H1 (cell line): Measurements from ENCODE around the gene SSRP1. TPM values are rescaled to one million over a fixed set of nuclear protein-coding genes. Genes with fewer than 3 reads are reported as not detected.

ENCODE experiments used
- BACH1 ChIP-seq: IDR thresholded peaks from 2 replicates; pipeline ENCODE4 v1.6.1; 2012; ENCODE audit warnings: low read length, improper control_type of control experiment
- BCL11A ChIP-seq, 2 experiments: IDR thresholded peaks; one replicate each; pipeline ENCODE4 v1.6.1; 2011; ENCODE audit warnings: low read depth in 2 of 2, low read length in 2 of 2, mild to moderate bottlenecking in 2 of 2
- CBX8 ChIP-seq: fragments of 300-800, 300-1000 bp; sonication (generic); IDR thresholded peaks from 2 replicates; pipeline ENCODE4 v1.7.1; 2016; ENCODE audit warnings: low read depth, low read length, borderline replicate concordance
- polyA plus RNA-seq, 7 experiments: library from polyadenylated mRNA; depleted of rRNA in 3 of 7; stranded (reverse) in 5 of 7; unstranded in 2 of 7; fragments of >200 nt in 5 of 7; fragments of 200-250 nt in 2 of 7; gene quantifications; 1 replicate in 5 of 7; 2 replicates in 1 of 7; 4 replicates in 1 of 7; pipeline versions ENCODE4 v1.2.1 to v1.2.3, GENCODE V29; 2011 to 2013; ENCODE audit warnings: missing spikeins in 2 of 7, mixed read lengths in 2 of 7
- total RNA-seq: library from RNA; stranded (reverse); fragmentation: NEBNext Ultra II Directional; extraction: Animal tissue kit (Norgen Biotek cat#: 25700); gene quantifications from 2 replicates; pipeline ENCODE4 v1.2.1, GENCODE V29; 2021

Gene SSRP1
- total and polyA plus RNA-seq, 2 of the 8 experiments (the other 6 are each of a cell fraction or from before 2014, with no cell fraction given) = 259 to 281 TPM

DNA sequence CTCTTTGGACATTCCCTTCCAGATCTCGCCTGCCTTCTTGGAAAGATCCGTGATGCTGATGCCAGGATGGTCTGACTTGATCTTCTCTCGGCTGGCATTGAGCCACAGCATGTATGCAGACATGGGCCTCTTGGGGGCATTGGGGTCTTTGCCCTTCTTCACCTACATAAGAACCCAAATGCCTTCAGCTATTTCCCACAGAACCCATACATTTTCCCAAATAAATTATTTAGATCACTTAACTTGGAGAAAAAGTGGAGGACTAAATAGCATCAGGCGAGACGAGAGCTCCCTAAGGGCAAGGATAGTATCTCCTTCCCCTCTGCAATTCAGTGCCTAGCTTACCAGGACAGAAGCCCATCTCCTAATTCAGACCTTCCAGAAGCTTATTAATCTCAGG is 8.0 kb downstream of the SSRP1 start (continued):
- TF ChIP-seq CBX8 (no peak), BCL11A (IDR thresholded peaks at IDR 0.05; ENCODE audit: low read depth in 2 of 2, low read length in 2 of 2) (no peak), BACH1 (no peak)
